ENCODE data around the gene RPS6KA4. TPM values are rescaled to one million over a fixed set of nuclear protein-coding genes. Genes with fewer than 3 reads are reported as not detected.

RPS6KA4 gene
- total RNA-seq (2022; extraction: Qiagen RNA extraction; ENCODE audit: low read depth) = 41.2 to 70.0 TPM (median 65.4 TPM) in 5 replicates

GRCh38 chr11:64358907-64359711 is at the start of gene RPS6KA4:
Gene RPS6KA4, plus strand, starts transcription at chr11:64359162. Its CDS starts 74 bp downstream, at chr11:64359236.

GRCh38 chr11:64317325-64317960 is 41.5 kb upstream of the RPS6KA4 start, which contains the start of gene TRMT112:
Gene TRMT112, minus strand, starts transcription at chr11:64317559. Its CDS starts 33 bp downstream, at chr11:64317526.

GRCh38 chr11:64317961-64318765 is 40.8 kb upstream of the RPS6KA4 start, which contains the start of gene PRDX5:
Gene PRDX5, plus strand, starts transcription at chr11:64318121. Its CDS starts 95 bp downstream, at chr11:64318216.

GRCh38 chr11:64339754-64340408 is 19.1 kb upstream of the RPS6KA4 start, which contains the start of gene CCDC88B:
Gene CCDC88B, plus strand, starts transcription at chr11:64340204. Its CDS starts 63 bp downstream, at chr11:64340267.

Other genes with a start within 250 kb of the RPS6KA4 start
- 9.5 to 14.4 TPM (median 13.0 TPM) in 5 replicates for gene MACROD1, start 193.0 kb upstream of the RPS6KA4 start, total RNA-seq (2022; extraction: Qiagen RNA extraction; ENCODE audit: low read depth)
- 249 to 284 TPM (median 272 TPM) in 5 replicates for gene STIP1, start 173.0 kb upstream of the RPS6KA4 start, total RNA-seq (2022; extraction: Qiagen RNA extraction; ENCODE audit: low read depth)
- gene FERMT3, start 152.4 kb upstream of the RPS6KA4 start, total RNA-seq (2022; extraction: Qiagen RNA extraction; ENCODE audit: low read depth) = 0.53 to 2.7 TPM (median 1.2 TPM) in 5 replicates
- 18.0 to 27.2 TPM (median 23.8 TPM) in 5 replicates for gene TRPT1, start 133.0 kb upstream of the RPS6KA4 start, total RNA-seq (2022; extraction: Qiagen RNA extraction; ENCODE audit: low read depth)
- gene NUDT22, start 132.9 kb upstream of the RPS6KA4 start, total RNA-seq (2022; extraction: Qiagen RNA extraction; ENCODE audit: low read depth) = 20.7 to 41.6 TPM (median 34.8 TPM) in 5 replicates
- 12.1 to 26.8 TPM (median 22.3 TPM) in 5 replicates for gene DNAJC4, start 128.6 kb upstream of the RPS6KA4 start, total RNA-seq (2022; extraction: Qiagen RNA extraction; ENCODE audit: low read depth)
- gene VEGFB, start 124.6 kb upstream of the RPS6KA4 start, total RNA-seq (2022; extraction: Qiagen RNA extraction; ENCODE audit: low read depth) = 40.1 to 48.1 TPM (median 46.3 TPM) in 5 replicates
- gene FKBP2, start 118.1 kb upstream of the RPS6KA4 start, total RNA-seq (2022; extraction: Qiagen RNA extraction; ENCODE audit: low read depth) = 108 to 148 TPM (median 136 TPM) in 5 replicates
- gene PPP1R14B, start 112.2 kb upstream of the RPS6KA4 start, total RNA-seq (2022; extraction: Qiagen RNA extraction; ENCODE audit: low read depth) = 246 to 415 TPM (median 401 TPM) in 5 replicates
- 13.3 to 27.3 TPM (median 21.8 TPM) in 5 replicates for gene PLCB3, start 107.6 kb upstream of the RPS6KA4 start, total RNA-seq (2022; extraction: Qiagen RNA extraction; ENCODE audit: low read depth)
- gene BAD, start 74.5 kb upstream of the RPS6KA4 start, total RNA-seq (2022; extraction: Qiagen RNA extraction; ENCODE audit: low read depth) = 62.2 to 102 TPM (median 89.6 TPM) in 5 replicates
- gene GPR137, start 73.3 kb upstream of the RPS6KA4 start, total RNA-seq (2022; extraction: Qiagen RNA extraction; ENCODE audit: low read depth) = 22.6 to 54.3 TPM (median 48.3 TPM) in 5 replicates
- gene KCNK4, start 67.9 kb upstream of the RPS6KA4 start, total RNA-seq (2022; extraction: Qiagen RNA extraction; ENCODE audit: low read depth) = 0.12 to 0.21 TPM (median 0.20 TPM) in 3 of 5 replicates, not detected in the others
- gene CATSPERZ, start 58.8 kb upstream of the RPS6KA4 start, total RNA-seq (2022; extraction: Qiagen RNA extraction; ENCODE audit: low read depth) = 1.7 to 2.4 TPM (median 2.3 TPM) in 5 replicates
- 33.2 to 63.8 TPM (median 61.7 TPM) in 5 replicates for gene ESRRA, start 53.6 kb upstream of the RPS6KA4 start, total RNA-seq (2022; extraction: Qiagen RNA extraction; ENCODE audit: low read depth)
- 382 to 473 TPM (median 414 TPM) in 5 replicates for gene TRMT112, start 41.6 kb upstream of the RPS6KA4 start, total RNA-seq (2022; extraction: Qiagen RNA extraction; ENCODE audit: low read depth)
- gene PRDX5, start 41.0 kb upstream of the RPS6KA4 start, total RNA-seq (2022; extraction: Qiagen RNA extraction; ENCODE audit: low read depth) = 321 to 507 TPM (median 466 TPM) in 5 replicates
- 9.6 to 15.0 TPM (median 10.9 TPM) in 5 replicates for gene CCDC88B, start 19.0 kb upstream of the RPS6KA4 start, total RNA-seq (2022; extraction: Qiagen RNA extraction; ENCODE audit: low read depth)
- gene SLC22A11, start 196.8 kb downstream of the RPS6KA4 start, total RNA-seq (2022; extraction: Qiagen RNA extraction; ENCODE audit: low read depth) = 0.12 TPM in 1 of 5 replicates, not detected in the others
- not detected in 5 replicates for gene SLC22A12, start 232.1 kb downstream of the RPS6KA4 start, total RNA-seq (2022; extraction: Qiagen RNA extraction; ENCODE audit: low read depth)

Data from A549 treated with ZK216348 at 1 μM for 4 hours (cell line).